Prostate gland (tissue), 2 donors: Measurements from ENCODE around the gene FAM118B.

Source experiments
- POLR2A ChIP-seq: fragments of 450-650 bp; IDR thresholded peaks from one replicate; pipeline ENCODE4 v1.6.1; 2016; ENCODE audit warnings: antibody characterized with exemption, mild to moderate bottlenecking
- TF ChIP-seq, protein P1 (sequence below), 4 experiments: fragments of 200-600 bp in 2 of 4; fragments of 450-650 bp in 2 of 4; sonication (generic) in 2 of 4; IDR thresholded peaks; 1 replicate in 3 of 4; 2 replicates in 1 of 4; pipeline ENCODE4 v1.5.1; 2016 to 2019; ENCODE audit warnings: antibody characterized with exemption in 4 of 4, mild to moderate bottlenecking in 2 of 4, moderate library complexity in 2 of 4

DNA sequence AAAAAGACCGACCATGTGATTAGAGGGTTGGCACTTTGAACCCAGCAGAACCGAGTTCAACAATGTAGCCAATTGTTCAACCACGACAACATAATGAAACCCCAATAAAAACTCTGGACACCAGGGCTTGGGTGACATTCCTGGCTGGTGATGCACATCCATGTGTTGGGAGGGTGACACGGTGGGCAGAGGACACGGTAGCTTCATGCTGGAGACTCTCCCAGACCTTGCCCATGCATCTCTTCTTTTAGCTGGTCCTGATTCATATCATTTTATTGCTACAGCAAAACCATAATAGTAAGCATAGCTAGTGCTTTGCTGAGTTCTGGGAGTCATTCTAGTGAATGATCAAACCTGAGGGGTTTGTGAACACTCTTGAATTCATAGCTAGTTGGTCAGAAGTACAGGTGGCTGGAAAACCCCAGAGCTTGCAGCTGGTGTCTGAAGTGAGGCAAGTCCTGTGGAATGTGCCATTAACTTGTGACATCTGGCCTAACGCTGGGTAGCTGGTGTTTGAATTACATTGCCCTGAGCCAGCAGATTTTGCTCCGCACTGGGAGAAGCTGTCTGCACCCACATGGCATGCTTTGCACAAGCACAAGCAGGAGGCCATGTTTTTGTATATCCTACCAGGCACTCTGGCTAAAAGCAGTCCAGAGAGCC lies 14.2 kb upstream of the FAM118B start:
- TF ChIP-seq, protein P1, sequence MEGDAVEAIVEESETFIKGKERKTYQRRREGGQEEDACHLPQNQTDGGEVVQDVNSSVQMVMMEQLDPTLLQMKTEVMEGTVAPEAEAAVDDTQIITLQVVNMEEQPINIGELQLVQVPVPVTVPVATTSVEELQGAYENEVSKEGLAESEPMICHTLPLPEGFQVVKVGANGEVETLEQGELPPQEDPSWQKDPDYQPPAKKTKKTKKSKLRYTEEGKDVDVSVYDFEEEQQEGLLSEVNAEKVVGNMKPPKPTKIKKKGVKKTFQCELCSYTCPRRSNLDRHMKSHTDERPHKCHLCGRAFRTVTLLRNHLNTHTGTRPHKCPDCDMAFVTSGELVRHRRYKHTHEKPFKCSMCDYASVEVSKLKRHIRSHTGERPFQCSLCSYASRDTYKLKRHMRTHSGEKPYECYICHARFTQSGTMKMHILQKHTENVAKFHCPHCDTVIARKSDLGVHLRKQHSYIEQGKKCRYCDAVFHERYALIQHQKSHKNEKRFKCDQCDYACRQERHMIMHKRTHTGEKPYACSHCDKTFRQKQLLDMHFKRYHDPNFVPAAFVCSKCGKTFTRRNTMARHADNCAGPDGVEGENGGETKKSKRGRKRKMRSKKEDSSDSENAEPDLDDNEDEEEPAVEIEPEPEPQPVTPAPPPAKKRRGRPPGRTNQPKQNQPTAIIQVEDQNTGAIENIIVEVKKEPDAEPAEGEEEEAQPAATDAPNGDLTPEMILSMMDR (IDR thresholded peaks at IDR 0.05), result no peak
- no peak for TF ChIP-seq POLR2A
